Measurements from ENCODE around the gene NELFA. TPM values are rescaled to one million over a fixed set of nuclear protein-coding genes. Genes with fewer than 3 reads are reported as not detected.

The NELFA gene
- total and polyA plus RNA-seq, 4 donors, result 14.0 to 54.5 (median 36.9) TPM

DNA sequence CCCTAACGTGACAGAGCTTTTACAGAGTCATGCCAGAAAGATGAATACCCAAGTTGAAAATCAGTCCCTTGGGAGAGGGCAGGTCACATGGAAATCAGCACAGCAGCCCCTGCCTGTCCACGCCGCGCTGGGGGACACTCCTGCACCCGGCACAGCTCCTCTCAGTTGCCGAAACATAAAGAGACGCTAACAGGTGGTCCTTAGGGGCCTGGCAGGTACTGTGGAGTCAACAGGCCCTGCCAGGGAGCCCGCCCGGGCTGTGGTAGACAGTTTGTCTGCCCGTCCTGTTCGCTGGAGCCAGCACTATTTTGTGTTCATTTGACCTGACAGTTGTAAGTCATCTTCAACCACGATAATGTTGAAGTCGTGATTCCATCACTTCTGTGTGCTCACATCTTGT is 30.5 kb downstream of the NELFA start:
- H3K9me3 ChIP-seq (ENCODE audit: control insufficient read depth, insufficient read depth, low read length), result no peaks in the 10 kb centered on the region

GRCh38 chr4:1976416-1977352 is 32.1 kb downstream of the NELFA start:
- Histone ChIP-seq H3K4me3 (ENCODE audit: low read depth, low read length) (no peak overlapping the region), H3K4me1 (ENCODE audit: control insufficient read depth, insufficient read depth, low read length) (no peaks in the 10 kb centered on the region), H3K36me3 (ENCODE audit: control insufficient read depth, insufficient read depth, low read length) (peaks cover 97% of the 10 kb centered on the region), H3K27ac (ENCODE audit: low read depth, low read length) (no peak overlapping the region), H3K27me3 (ENCODE audit: control insufficient read depth, insufficient read depth, low read length) (no peaks in the 10 kb centered on the region), H3K9me3 (ENCODE audit: control insufficient read depth, insufficient read depth, low read length) (no peaks in the 10 kb centered on the region)
- 92% methylated on average over 35 of the region's 35 CpGs for WGBS (ENCODE audit: insufficient coverage)
- no peak for DNase-seq (ENCODE audit: low read depth in 4 of 6, low spot score in 6 of 6)

More for the DNA sequence above, 30.5 kb downstream of the NELFA start:
- 92% methylated on average over 13 of the region's 13 CpGs for WGBS (ENCODE audit: insufficient coverage)
- Histone ChIP-seq H3K36me3 (ENCODE audit: control insufficient read depth, insufficient read depth, low read length) (peaks cover 95% of the 10 kb centered on the region), H3K27ac (ENCODE audit: low read depth, low read length) (no peak overlapping the region), H3K4me1 (ENCODE audit: control insufficient read depth, insufficient read depth, low read length) (no peaks in the 10 kb centered on the region), H3K27me3 (ENCODE audit: control insufficient read depth, insufficient read depth, low read length) (no peaks in the 10 kb centered on the region), H3K4me3 (ENCODE audit: low read depth, low read length) (no peak overlapping the region)
- DNase-seq (ENCODE audit: low read depth in 4 of 6, low spot score in 6 of 6), result no peak

DNA sequence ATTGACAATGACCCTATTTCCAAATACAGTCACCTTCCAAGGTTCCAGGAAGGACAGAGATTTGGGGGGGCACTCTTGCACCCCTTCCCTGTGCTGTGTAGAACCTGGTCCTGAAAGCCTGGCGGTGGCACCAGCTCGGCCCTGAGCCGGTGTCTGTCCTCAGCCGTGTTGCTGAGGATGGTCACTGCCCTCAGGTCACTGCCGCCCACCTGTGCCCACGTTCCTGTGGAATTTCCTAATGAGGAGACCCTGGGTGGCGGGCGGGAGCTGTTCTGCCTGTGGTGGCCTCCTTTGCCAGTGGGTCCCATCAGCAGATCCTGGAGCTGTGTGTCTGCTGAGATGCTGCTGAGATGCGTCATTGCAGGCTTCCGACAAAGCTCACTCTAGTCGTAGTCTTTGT is 32.9 kb downstream of the NELFA start:
- 97% methylated on average over 11 of the region's 11 CpGs for WGBS (ENCODE audit: insufficient coverage)
- peaks cover 94% of the 10 kb centered on the region for H3K36me3 ChIP-seq (ENCODE audit: control insufficient read depth, insufficient read depth, low read length)
- no peak for DNase-seq (ENCODE audit: low read depth in 4 of 6, low spot score in 6 of 6)

DNA sequence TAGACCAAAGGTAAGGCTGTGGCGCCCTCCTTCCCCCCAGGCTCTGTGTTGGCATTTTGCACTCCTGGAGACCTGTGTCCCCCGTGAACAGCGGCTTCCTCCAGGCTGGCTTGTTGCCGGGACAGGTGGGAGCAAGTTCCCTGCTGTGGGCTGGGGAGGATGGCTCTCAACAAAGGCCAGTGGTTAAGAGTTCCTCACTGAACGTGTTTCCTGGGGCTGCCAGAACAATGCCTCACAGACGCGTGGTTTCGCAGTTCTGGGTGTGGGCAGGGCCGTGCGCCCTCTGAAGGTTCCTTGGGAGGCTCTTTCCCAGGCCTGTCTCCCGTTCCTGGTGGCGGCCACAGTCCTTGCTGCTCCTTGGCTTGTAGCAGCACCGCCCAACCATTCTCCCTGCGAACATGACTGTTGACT is 33.4 kb downstream of the NELFA start:
- Histone ChIP-seq H3K27me3 (ENCODE audit: control insufficient read depth, insufficient read depth, low read length) (no peaks in the 10 kb centered on the region), H3K9me3 (ENCODE audit: control insufficient read depth, insufficient read depth, low read length) (no peaks in the 10 kb centered on the region), H3K4me3 (ENCODE audit: low read depth, low read length) (no peak overlapping the region), H3K4me1 (ENCODE audit: control insufficient read depth, insufficient read depth, low read length) (no peaks in the 10 kb centered on the region), H3K27ac (ENCODE audit: low read depth, low read length) (no peak overlapping the region), H3K36me3 (ENCODE audit: control insufficient read depth, insufficient read depth, low read length) (peaks cover 94% of the 10 kb centered on the region)
- DNase-seq (ENCODE audit: low read depth in 4 of 6, low spot score in 6 of 6), result no peak
- WGBS (ENCODE audit: insufficient coverage), result 88% methylated on average over 14 of the region's 14 CpGs

More for the DNA sequence above, 32.9 kb downstream of the NELFA start:
- Histone ChIP-seq H3K27me3 (ENCODE audit: control insufficient read depth, insufficient read depth, low read length) (no peaks in the 10 kb centered on the region), H3K4me3 (ENCODE audit: low read depth, low read length) (no peak overlapping the region), H3K27ac (ENCODE audit: low read depth, low read length) (no peak overlapping the region), H3K9me3 (ENCODE audit: control insufficient read depth, insufficient read depth, low read length) (no peaks in the 10 kb centered on the region), H3K4me1 (ENCODE audit: control insufficient read depth, insufficient read depth, low read length) (no peaks in the 10 kb centered on the region)

DNA sequence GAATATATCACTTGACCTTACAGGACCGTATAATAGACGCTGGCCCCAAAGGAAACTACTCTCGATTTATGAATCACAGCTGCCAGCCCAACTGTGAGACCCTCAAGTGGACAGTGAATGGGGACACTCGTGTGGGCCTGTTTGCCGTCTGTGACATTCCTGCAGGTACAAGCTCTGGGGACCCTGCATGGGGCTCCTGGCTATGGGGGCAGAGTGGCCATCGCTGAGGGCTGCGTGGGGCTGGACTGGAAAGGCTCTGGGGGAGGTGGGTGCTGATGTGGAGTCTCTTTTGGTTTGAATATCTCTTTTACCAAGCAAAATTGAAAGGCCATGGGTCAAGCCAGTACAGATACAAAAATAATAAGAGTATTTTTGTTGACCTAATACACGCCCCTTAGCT is 33.9 kb downstream of the NELFA start:
- Histone ChIP-seq H3K9me3 (ENCODE audit: control insufficient read depth, insufficient read depth, low read length) (no peaks in the 10 kb centered on the region), H3K27ac (ENCODE audit: low read depth, low read length) (no peak overlapping the region), H3K36me3 (ENCODE audit: control insufficient read depth, insufficient read depth, low read length) (peaks cover 94% of the 10 kb centered on the region), H3K4me3 (ENCODE audit: low read depth, low read length) (no peak overlapping the region), H3K27me3 (ENCODE audit: control insufficient read depth, insufficient read depth, low read length) (no peaks in the 10 kb centered on the region), H3K4me1 (ENCODE audit: control insufficient read depth, insufficient read depth, low read length) (no peaks in the 10 kb centered on the region)
- DNase-seq (ENCODE audit: low read depth in 4 of 6, low spot score in 6 of 6), result no peak
- 94% methylated on average over 5 of the region's 8 CpGs for WGBS (ENCODE audit: insufficient coverage)

DNA sequence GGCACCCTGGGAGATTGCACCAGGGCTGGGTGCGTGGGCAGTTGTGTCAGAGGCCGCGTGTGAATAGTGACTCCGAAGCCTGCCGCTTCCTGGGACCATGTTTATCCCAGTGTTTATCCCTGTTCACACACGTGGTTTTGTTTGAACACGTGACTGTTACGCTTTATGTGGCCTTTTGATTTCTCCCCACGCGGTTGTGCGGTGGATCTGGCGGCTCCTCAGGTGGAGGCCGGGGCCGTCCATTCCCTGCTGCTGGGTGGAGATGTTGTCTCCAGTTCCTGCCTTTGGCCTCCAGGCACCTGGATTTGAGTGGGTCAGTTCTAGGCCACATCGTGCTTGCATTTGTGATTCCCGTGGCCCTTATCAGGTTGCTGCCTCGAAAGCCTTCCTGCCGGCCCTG is 35.1 kb downstream of the NELFA start:
- Histone ChIP-seq H3K9me3 (ENCODE audit: control insufficient read depth, insufficient read depth, low read length) (no peaks in the 10 kb centered on the region), H3K36me3 (ENCODE audit: control insufficient read depth, insufficient read depth, low read length) (peaks cover 96% of the 10 kb centered on the region), H3K27ac (ENCODE audit: low read depth, low read length) (no peak overlapping the region), H3K4me3 (ENCODE audit: low read depth, low read length) (no peak overlapping the region), H3K27me3 (ENCODE audit: control insufficient read depth, insufficient read depth, low read length) (no peaks in the 10 kb centered on the region), H3K4me1 (ENCODE audit: control insufficient read depth, insufficient read depth, low read length) (no peaks in the 10 kb centered on the region)
- DNase-seq (ENCODE audit: low read depth in 4 of 6, low spot score in 6 of 6), result no peak
- 96% methylated on average over 18 of the region's 18 CpGs for WGBS (ENCODE audit: insufficient coverage)

GRCh38 chr4:1973218-1973617 is 35.6 kb downstream of the NELFA start:
- DNase-seq (ENCODE audit: low read depth in 4 of 6, low spot score in 6 of 6), result no peak
- Histone ChIP-seq H3K27me3 (ENCODE audit: control insufficient read depth, insufficient read depth, low read length) (no peaks in the 10 kb centered on the region), H3K4me1 (ENCODE audit: control insufficient read depth, insufficient read depth, low read length) (no peaks in the 10 kb centered on the region), H3K36me3 (ENCODE audit: control insufficient read depth, insufficient read depth, low read length) (peaks cover 92% of the 10 kb centered on the region), H3K9me3 (ENCODE audit: control insufficient read depth, insufficient read depth, low read length) (no peaks in the 10 kb centered on the region), H3K27ac (ENCODE audit: low read depth, low read length) (no peak overlapping the region), H3K4me3 (ENCODE audit: low read depth, low read length) (no peak overlapping the region)
- WGBS (ENCODE audit: insufficient coverage), result 97% methylated on average over 11 of the region's 12 CpGs

- Histone ChIP-seq H3K4me3 (ENCODE audit: low read depth, low read length) (no peak overlapping the region), H3K27ac (ENCODE audit: low read depth, low read length) (no peak overlapping the region), H3K36me3 (ENCODE audit: control insufficient read depth, insufficient read depth, low read length) (peaks cover 86% of the 10 kb centered on the region)
These were observed 36.4 kb downstream of the NELFA start for GRCh38 chr4:1972414-1972813.

GRCh38 chr4:1971456-1972200 is 37.1 kb downstream of the NELFA start:
- 91% methylated on average over 15 of the region's 16 CpGs for WGBS (ENCODE audit: insufficient coverage)
- H3K36me3 ChIP-seq (ENCODE audit: control insufficient read depth, insufficient read depth, low read length), result peaks cover 78% of the 10 kb centered on the region
- no peaks in the 10 kb centered on the region for H3K27me3 ChIP-seq (ENCODE audit: control insufficient read depth, insufficient read depth, low read length)
- H3K4me1 ChIP-seq (ENCODE audit: control insufficient read depth, insufficient read depth, low read length), result no peaks in the 10 kb centered on the region
- no peaks in the 10 kb centered on the region for H3K9me3 ChIP-seq (ENCODE audit: control insufficient read depth, insufficient read depth, low read length)
- DNase-seq (ENCODE audit: low read depth in 4 of 6, low spot score in 6 of 6), result no peak
- H3K4me3 ChIP-seq (ENCODE audit: low read depth, low read length), result no peak overlapping the region
- no peak overlapping the region for H3K27ac ChIP-seq (ENCODE audit: low read depth, low read length)

More at GRCh38 chr4:1972414-1972813, 36.4 kb downstream of the NELFA start:
- no peaks in the 10 kb centered on the region for H3K4me1 ChIP-seq (ENCODE audit: control insufficient read depth, insufficient read depth, low read length)
- no peaks in the 10 kb centered on the region for H3K9me3 ChIP-seq (ENCODE audit: control insufficient read depth, insufficient read depth, low read length)
- no peaks in the 10 kb centered on the region for H3K27me3 ChIP-seq (ENCODE audit: control insufficient read depth, insufficient read depth, low read length)
- WGBS (ENCODE audit: insufficient coverage), result 99% methylated on average over 6 of the region's 10 CpGs
- no peak for DNase-seq (ENCODE audit: low read depth in 4 of 6, low spot score in 6 of 6)
